HAP-1 (cell line): ENCODE results near the gene HPS6.

Experiments used
- DNase-seq, 2 experiments: peaks; one replicate each; pipeline ENCODE4 v3.0.0-alpha.2; 2016 to 2020; ENCODE audit warnings: low spot score in 2 of 2
- H3K27me3 ChIP-seq: fragments of 250-450 bp; sonication (Bioruptor Pico); 2 replicates; pipeline ENCODE4 v1.5.1; 2020; ENCODE audit warnings: low read depth, mild to moderate bottlenecking, moderate library complexity
- H3K36me3 ChIP-seq: fragments of 250-450 bp; sonication (Bioruptor Pico); replicated peaks from 2 replicates; pipeline ENCODE4 v1.5.1; 2020; ENCODE audit warnings: mild to moderate bottlenecking
- H3K4me1 ChIP-seq: fragments of 250-450 bp; sonication (Bioruptor Pico); 2 replicates; pipeline ENCODE4 v1.5.1; 2020; ENCODE audit warnings: mild to moderate bottlenecking
- H3K4me3 ChIP-seq: fragments of 250-450 bp; sonication (Bioruptor Pico); 2 replicates; pipeline ENCODE4 v1.5.1; 2020; ENCODE audit warnings: mild to moderate bottlenecking, moderate library complexity
- H3K9me3 ChIP-seq: fragments of 250-450 bp; sonication (Bioruptor Pico); 2 replicates; pipeline ENCODE4 v1.5.1; 2020; ENCODE audit warnings: mild to moderate bottlenecking, moderate library complexity
- in situ Hi-C: fragments of 300-500 bp; cut with MboI; formaldehyde crosslinking; loops from 3 replicates; pipeline ENCODE4 v1.14.3; 2020; ENCODE audit warnings: low sequenced_read_pairs, inconsistent platforms, mixed read lengths

HPS6 gene

GRCh38 chr10:102116656-102117055 is 51.5 kb downstream of the HPS6 start:
- Histone ChIP-seq H3K9me3 (no peaks in the 10 kb centered on the region), H3K4me3 (no peak overlapping the region), H3K36me3 (peaks cover 1% of the 10 kb centered on the region), H3K27me3 (no peaks in the 10 kb centered on the region), H3K4me1 (peaks cover 53% of the 10 kb centered on the region)
- DNase-seq: no peak
- in situ Hi-C loops: no loop called here
